Ishikawa (cell line): ENCODE measurements around the gene COL9A1.

Experiments used
- CEBPB ChIP-seq: IDR thresholded peaks from 2 replicates; pipeline ENCODE4 v1.6.1; 2012
- EGR1 ChIP-seq: IDR thresholded peaks from 2 replicates; pipeline ENCODE4 v1.6.1; 2012
- NFIC ChIP-seq: IDR thresholded peaks from 2 replicates; pipeline ENCODE4 v1.6.1; 2012
- RAD21 ChIP-seq: IDR thresholded peaks from 2 replicates; pipeline ENCODE4 v1.6.1; 2012; ENCODE audit warnings: low read depth
- TAF1 ChIP-seq: IDR thresholded peaks from 2 replicates; pipeline ENCODE4 v1.6.1; 2012; ENCODE audit warnings: low read depth, mild to moderate bottlenecking
- USF1 ChIP-seq: IDR thresholded peaks from 2 replicates; pipeline ENCODE4 v1.6.1; 2012
- YY1 ChIP-seq: IDR thresholded peaks from 2 replicates; pipeline ENCODE4 v1.6.1; 2012; ENCODE audit warnings: low read depth

- TF ChIP-seq CEBPB (no peak), RAD21 (no peak), NFIC (no peak), USF1 (no peak), TAF1 (no peak), EGR1 (no peak), YY1 (no peak)
Observed at GRCh38 chr6:70351461-70351860, 48.6 kb upstream of the COL9A1 start.
